T-helper 1 cell treated with Interleukin-12 subunit alpha and Interleukin-12 subunit beta and Interleukin-4 antibody, amounts not matched to agents 30 μg/mL and 1 μg/mL, for 36 hours (primary cell): ENCODE results near the gene PPARA.

Experiments used
- H3K27ac Mint-ChIP-seq: one replicate; pipeline ENCODE4 v1.8.0; 2021; ENCODE audit warnings: mild to moderate bottlenecking, mixed read lengths
- H3K27me3 Mint-ChIP-seq: one replicate; pipeline ENCODE4 v1.8.0; 2021; ENCODE audit warnings: low read depth, mixed read lengths
- H3K36me3 Mint-ChIP-seq: one replicate; pipeline ENCODE4 v1.8.0; 2021; ENCODE audit warnings: low read depth, mixed read lengths
- H3K4me1 Mint-ChIP-seq: one replicate; pipeline ENCODE4 v1.8.0; 2021; ENCODE audit warnings: low read depth, mixed read lengths
- H3K4me3 Mint-ChIP-seq: one replicate; pipeline ENCODE4 v1.8.0; 2021; ENCODE audit warnings: mild to moderate bottlenecking, moderate library complexity, mixed read lengths
- H3K9me3 Mint-ChIP-seq: one replicate; pipeline ENCODE4 v1.8.0; 2021; ENCODE audit warnings: mixed read lengths

PPARA gene

GRCh38 chr22:46119729-46120419 lies 30.5 kb upstream of the PPARA start:
- Mint-ChIP-seq H3K4me3 (no peak overlapping the region), H3K9me3 (no peaks in the 10 kb centered on the region), H3K27me3 (no peaks in the 10 kb centered on the region), H3K4me1 (peaks cover 2% of the 10 kb centered on the region), H3K27ac (no peak overlapping the region), H3K36me3 (no peaks in the 10 kb centered on the region)

- H3K27me3 Mint-ChIP-seq: no peaks in the 10 kb centered on the region
- no peak overlapping the region for H3K27ac Mint-ChIP-seq
- no peaks in the 10 kb centered on the region for H3K36me3 Mint-ChIP-seq
- H3K4me1 Mint-ChIP-seq: peaks cover 2% of the 10 kb centered on the region
- H3K9me3 Mint-ChIP-seq: no peaks in the 10 kb centered on the region
- H3K4me3 Mint-ChIP-seq: no peak overlapping the region
Observed at GRCh38 chr22:46120420-46120737, 29.9 kb upstream of the PPARA start.

GRCh38 chr22:46121079-46121478 lies 29.2 kb upstream of the PPARA start:
- Mint-ChIP-seq H3K27me3 (no peaks in the 10 kb centered on the region), H3K4me3 (no peak overlapping the region), H3K27ac (no peak overlapping the region), H3K36me3 (no peaks in the 10 kb centered on the region), H3K4me1 (peaks cover 2% of the 10 kb centered on the region), H3K9me3 (no peaks in the 10 kb centered on the region)

GRCh38 chr22:46121523-46122287 lies 28.6 kb upstream of the PPARA start:
- H3K9me3 Mint-ChIP-seq: no peaks in the 10 kb centered on the region

GRCh38 chr22:46122511-46122971 lies 27.8 kb upstream of the PPARA start:
- no peaks in the 10 kb centered on the region for H3K27me3 Mint-ChIP-seq
- no peak overlapping the region for H3K4me3 Mint-ChIP-seq
- H3K36me3 Mint-ChIP-seq: no peaks in the 10 kb centered on the region
- no peaks in the 10 kb centered on the region for H3K9me3 Mint-ChIP-seq
- H3K27ac Mint-ChIP-seq: no peak overlapping the region
- peaks cover 2% of the 10 kb centered on the region for H3K4me1 Mint-ChIP-seq

More at GRCh38 chr22:46121523-46122287, 28.6 kb upstream of the PPARA start:
- no peak overlapping the region for H3K27ac Mint-ChIP-seq
- H3K27me3 Mint-ChIP-seq: no peaks in the 10 kb centered on the region
- no peak overlapping the region for H3K4me3 Mint-ChIP-seq
- peaks cover 2% of the 10 kb centered on the region for H3K4me1 Mint-ChIP-seq
- H3K36me3 Mint-ChIP-seq: no peaks in the 10 kb centered on the region

- no peaks in the 10 kb centered on the region for H3K36me3 Mint-ChIP-seq
- H3K27me3 Mint-ChIP-seq: no peaks in the 10 kb centered on the region
- H3K4me1 Mint-ChIP-seq: peaks cover 2% of the 10 kb centered on the region
- H3K4me3 Mint-ChIP-seq: no peak overlapping the region
- H3K9me3 Mint-ChIP-seq: no peaks in the 10 kb centered on the region
- no peak overlapping the region for H3K27ac Mint-ChIP-seq
Observed at GRCh38 chr22:46122980-46123693, 27.2 kb upstream of the PPARA start.

GRCh38 chr22:46123694-46124382 lies 26.5 kb upstream of the PPARA start:
- no peak overlapping the region for H3K4me3 Mint-ChIP-seq
- H3K4me1 Mint-ChIP-seq: peaks cover 2% of the 10 kb centered on the region
- H3K9me3 Mint-ChIP-seq: no peaks in the 10 kb centered on the region
- H3K27me3 Mint-ChIP-seq: no peaks in the 10 kb centered on the region
- H3K36me3 Mint-ChIP-seq: no peaks in the 10 kb centered on the region
- no peak overlapping the region for H3K27ac Mint-ChIP-seq

GRCh38 chr22:46124383-46125144 lies 25.8 kb upstream of the PPARA start:
- Mint-ChIP-seq H3K36me3 (no peaks in the 10 kb centered on the region), H3K9me3 (no peaks in the 10 kb centered on the region), H3K27ac (no peak overlapping the region), H3K4me1 (no peaks in the 10 kb centered on the region), H3K4me3 (no peak overlapping the region), H3K27me3 (no peaks in the 10 kb centered on the region)

GRCh38 chr22:46125311-46125710 lies 25.0 kb upstream of the PPARA start:
- Mint-ChIP-seq H3K27me3 (no peaks in the 10 kb centered on the region), H3K27ac (no peak overlapping the region), H3K4me1 (no peaks in the 10 kb centered on the region), H3K9me3 (no peaks in the 10 kb centered on the region), H3K36me3 (no peaks in the 10 kb centered on the region), H3K4me3 (no peak overlapping the region)

- H3K27ac Mint-ChIP-seq: no peak overlapping the region
- no peaks in the 10 kb centered on the region for H3K36me3 Mint-ChIP-seq
- no peaks in the 10 kb centered on the region for H3K27me3 Mint-ChIP-seq
- no peak overlapping the region for H3K4me3 Mint-ChIP-seq
- H3K4me1 Mint-ChIP-seq: no peaks in the 10 kb centered on the region
- no peaks in the 10 kb centered on the region for H3K9me3 Mint-ChIP-seq
Observed at GRCh38 chr22:46125816-46126765, 24.2 kb upstream of the PPARA start.

- Mint-ChIP-seq H3K36me3 (no peaks in the 10 kb centered on the region), H3K4me1 (no peaks in the 10 kb centered on the region), H3K9me3 (no peaks in the 10 kb centered on the region), H3K4me3 (no peak overlapping the region), H3K27me3 (no peaks in the 10 kb centered on the region), H3K27ac (no peak overlapping the region)
Observed at GRCh38 chr22:46126853-46127385, 23.4 kb upstream of the PPARA start.

- H3K4me3 Mint-ChIP-seq: no peak overlapping the region
- no peaks in the 10 kb centered on the region for H3K4me1 Mint-ChIP-seq
- H3K27ac Mint-ChIP-seq: no peak overlapping the region
- H3K9me3 Mint-ChIP-seq: no peaks in the 10 kb centered on the region
- no peaks in the 10 kb centered on the region for H3K36me3 Mint-ChIP-seq
- H3K27me3 Mint-ChIP-seq: no peaks in the 10 kb centered on the region
Observed at GRCh38 chr22:46127556-46127955, 22.8 kb upstream of the PPARA start.

- Mint-ChIP-seq H3K27me3 (no peaks in the 10 kb centered on the region), H3K4me3 (no peak overlapping the region), H3K27ac (no peak overlapping the region), H3K9me3 (no peaks in the 10 kb centered on the region), H3K36me3 (no peaks in the 10 kb centered on the region), H3K4me1 (no peaks in the 10 kb centered on the region)
Observed at GRCh38 chr22:46128606-46129005, 21.7 kb upstream of the PPARA start.
